ENCODE data around the gene CDH8.

DNA sequence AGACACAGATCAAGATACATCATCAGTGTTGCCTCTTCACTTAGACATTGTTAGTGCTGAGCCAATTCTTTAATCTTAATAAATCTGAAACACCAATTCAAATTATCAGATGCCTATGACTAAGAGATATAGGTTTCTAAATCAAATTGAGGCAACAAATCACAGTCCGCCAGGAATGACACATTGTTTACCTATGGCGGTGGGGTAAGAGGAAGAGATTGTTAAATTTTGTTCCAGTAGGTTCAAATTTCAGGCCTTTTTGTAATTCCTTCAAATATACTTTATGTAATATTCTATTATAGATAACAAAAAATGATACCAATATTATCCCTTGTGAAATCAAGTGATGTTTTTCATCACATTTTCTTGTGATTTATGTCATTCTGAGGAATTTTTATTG is 145.9 kb downstream of the CDH8 start:
- TF ChIP-seq, protein P1, sequence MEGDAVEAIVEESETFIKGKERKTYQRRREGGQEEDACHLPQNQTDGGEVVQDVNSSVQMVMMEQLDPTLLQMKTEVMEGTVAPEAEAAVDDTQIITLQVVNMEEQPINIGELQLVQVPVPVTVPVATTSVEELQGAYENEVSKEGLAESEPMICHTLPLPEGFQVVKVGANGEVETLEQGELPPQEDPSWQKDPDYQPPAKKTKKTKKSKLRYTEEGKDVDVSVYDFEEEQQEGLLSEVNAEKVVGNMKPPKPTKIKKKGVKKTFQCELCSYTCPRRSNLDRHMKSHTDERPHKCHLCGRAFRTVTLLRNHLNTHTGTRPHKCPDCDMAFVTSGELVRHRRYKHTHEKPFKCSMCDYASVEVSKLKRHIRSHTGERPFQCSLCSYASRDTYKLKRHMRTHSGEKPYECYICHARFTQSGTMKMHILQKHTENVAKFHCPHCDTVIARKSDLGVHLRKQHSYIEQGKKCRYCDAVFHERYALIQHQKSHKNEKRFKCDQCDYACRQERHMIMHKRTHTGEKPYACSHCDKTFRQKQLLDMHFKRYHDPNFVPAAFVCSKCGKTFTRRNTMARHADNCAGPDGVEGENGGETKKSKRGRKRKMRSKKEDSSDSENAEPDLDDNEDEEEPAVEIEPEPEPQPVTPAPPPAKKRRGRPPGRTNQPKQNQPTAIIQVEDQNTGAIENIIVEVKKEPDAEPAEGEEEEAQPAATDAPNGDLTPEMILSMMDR (IDR thresholded peaks at IDR 0.05; ENCODE audit: low read length): no peak
- TF ChIP-seq EZH2 (optimal IDR thresholded peaks at IDR 0.05; ENCODE audit: low read depth, low read length) (no peak), EZH2phosphoT487 (IDR thresholded peaks at IDR 0.05; ENCODE audit: low read length) (no peak)
